HG02981 (cell line): ENCODE data around the gene COL11A1.
"Not testable (repeated sequence)": the region's sequence is repeated elsewhere in the genome, so short reads cannot be mapped to it uniquely, and the experiment has no call there.

Experiments used
- ATAC-seq: cut with Tn5 transposase; IDR thresholded peaks from one replicate; pipeline ENCODE4 v1.9.1; 2021; ENCODE audit warnings: mild to moderate bottlenecking, moderate library complexity; ENCODE audit not compliant: unreplicated experiment

Gene COL11A1

GRCh38 chr1:102838016-102838415 lies 270.3 kb downstream of the COL11A1 start:
- no peak for ATAC-seq

GRCh38 chr1:102837551-102837950 lies 270.8 kb downstream of the COL11A1 start:
- no peak for ATAC-seq

DNA sequence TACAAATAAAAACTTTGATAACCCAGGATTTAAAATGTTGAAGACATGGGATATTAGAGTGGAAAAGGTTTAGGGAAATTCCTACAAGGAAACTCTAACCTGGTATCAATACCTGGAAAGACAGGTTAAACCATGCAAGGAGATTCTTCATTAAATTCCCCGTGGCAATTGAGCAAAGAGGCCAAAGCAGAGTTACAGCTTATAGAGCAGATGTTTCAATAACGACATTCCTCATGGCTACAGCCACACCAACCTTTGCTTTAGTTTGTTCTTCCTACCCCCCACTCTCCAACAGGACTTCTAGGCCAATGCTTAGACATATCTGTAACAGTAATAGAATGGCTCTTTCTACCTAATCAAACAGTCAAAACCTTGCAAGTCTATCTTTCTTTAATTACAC lies 271.3 kb downstream of the COL11A1 start:
- ATAC-seq: no peak

- no peak for ATAC-seq
Measured at GRCh38 chr1:102834688-102835320, 273.5 kb downstream of the COL11A1 start.

DNA sequence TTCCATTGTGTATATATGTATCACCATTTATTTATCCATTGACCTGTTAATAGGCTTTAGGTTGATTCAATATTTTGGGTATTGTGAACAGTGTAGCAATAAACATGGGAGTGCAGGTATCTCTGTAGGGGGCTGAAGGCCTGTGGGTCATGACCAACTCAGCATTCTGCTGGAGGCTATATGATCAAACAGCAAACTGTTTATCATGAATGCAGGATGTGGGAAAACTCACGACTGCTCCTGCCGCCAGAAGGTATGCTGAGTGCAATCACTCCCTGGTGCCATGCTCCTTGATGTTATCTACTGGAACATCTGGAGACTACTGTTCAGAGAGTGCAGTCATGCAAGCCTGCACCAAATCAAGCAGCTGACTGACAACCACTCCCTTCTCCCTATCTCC lies 275.2 kb downstream of the COL11A1 start:
- no peak for ATAC-seq

GRCh38 chr1:102826706-102827105 lies 281.6 kb downstream of the COL11A1 start:
- ATAC-seq: not testable (repeated sequence)
